Fibroblast of lung (primary cell): ENCODE measurements around the gene FOXD4L6. TPM values are rescaled to one million over a fixed set of nuclear protein-coding genes. Genes with fewer than 3 reads are reported as not detected.
A peak's percentile ranks its signal among the peaks of the same experiment; 100 is the strongest.
"Not testable (repeated sequence)": the region's sequence is repeated elsewhere in the genome, so short reads cannot be mapped to it uniquely, and the experiment has no call there.

Experiments
- DNase-seq, 2 donors: peaks; one replicate each; pipeline versions ENCODE4 v3.0.0 to v3.0.0-alpha.2; 2010; ENCODE audit warnings: low read depth in 2 of 2
- H2AFZ ChIP-seq: 2 replicates; pipeline ENCODE4 v1.5.1; 2012; ENCODE audit warnings: low read length, control low read depth, inconsistent platforms
- H3K27ac ChIP-seq: 2 replicates; pipeline ENCODE4 v1.5.1; 2011; ENCODE audit warnings: low read length, control low read depth; ENCODE audit not compliant: insufficient read depth
- H3K27me3 ChIP-seq: 2 replicates; pipeline ENCODE4 v1.5.1; 2011; ENCODE audit warnings: mild to moderate bottlenecking, low read length; ENCODE audit not compliant: control insufficient read depth, insufficient read depth
- H3K36me3 ChIP-seq: 2 replicates; pipeline ENCODE4 v1.5.1; 2011; ENCODE audit warnings: low read length; ENCODE audit not compliant: control insufficient read depth, insufficient read depth
- H3K4me1 ChIP-seq: 2 replicates; pipeline ENCODE4 v1.5.1; 2011; ENCODE audit warnings: low read length; ENCODE audit not compliant: control insufficient read depth, insufficient read depth; ENCODE audit errors: extremely low read depth
- H3K4me2 ChIP-seq: 2 replicates; pipeline ENCODE4 v1.5.1; 2011; ENCODE audit warnings: low read length, control low read depth; ENCODE audit not compliant: insufficient read depth; ENCODE audit errors: extremely low read depth
- H3K4me3 ChIP-seq, 4 experiments: fragments of 200-600 bp in 1 of 4; sonication (generic) in 1 of 4; replicated peaks in 1 of 4; 2 replicates each; pipeline ENCODE4 v1.5.1; 2011 to 2016; ENCODE audit warnings: low read length in 4 of 4, low read depth in 3 of 4, mild to moderate bottlenecking in 3 of 4, control low read depth in 2 of 4, inconsistent platforms in 1 of 4, mixed read lengths in 1 of 4; ENCODE audit not compliant: insufficient read depth in 1 of 4; ENCODE audit errors: control extremely low read depth in 1 of 4
- H3K79me2 ChIP-seq: 2 replicates; pipeline ENCODE4 v1.5.1; 2012; ENCODE audit warnings: mild to moderate bottlenecking, low read length, inconsistent platforms; ENCODE audit not compliant: control insufficient read depth, insufficient read depth
- H3K9ac ChIP-seq: 2 replicates; pipeline ENCODE4 v1.5.1; 2011; ENCODE audit warnings: mild to moderate bottlenecking, low read length, control low read depth; ENCODE audit not compliant: insufficient read depth
- H3K9me3 ChIP-seq: 2 replicates; pipeline ENCODE4 v1.5.1; 2012; ENCODE audit warnings: low read depth, low read length; ENCODE audit not compliant: control insufficient read depth, insufficient read depth
- H4K20me1 ChIP-seq: 2 replicates; pipeline ENCODE4 v1.5.1; 2011; ENCODE audit warnings: low read length; ENCODE audit not compliant: control insufficient read depth, insufficient read depth; ENCODE audit errors: extremely low read depth
- CTCF ChIP-seq, 2 donors: IDR thresholded peaks in 1 of 2; conservative IDR thresholded peaks in 1 of 2; 1 replicate in 1 of 2; 2 replicates in 1 of 2; pipeline ENCODE4 v1.5.1; 2011 to 2012; ENCODE audit warnings: low read length in 2 of 2, control low read depth in 1 of 2, inconsistent platforms in 1 of 2, low read depth in 1 of 2, mild to moderate bottlenecking in 1 of 2
- polyA plus RNA-seq, 2 donors: library from polyadenylated mRNA; depleted of rRNA in 1 of 2; stranded (reverse) in 1 of 2; unstranded in 1 of 2; fragments of >200 nt; gene quantifications; 2 replicates each; pipeline ENCODE4 v1.2.1, GENCODE V29; 2011 to 2012; ENCODE audit warnings: missing spikeins in 1 of 2
- total RNA-seq: library from RNA; depleted of rRNA; stranded (reverse); fragments of >200 nt; gene quantifications from 2 replicates; pipeline ENCODE4 v1.2.1, GENCODE V29; 2014

Gene FOXD4L6
- total and polyA plus RNA-seq, 2 donors (not counting 1 experiment from before 2014, with no cell fraction given), result not detected

GRCh38 chr9:41088450-41089059 lies 39.9 kb downstream of the FOXD4L6 start:
- not testable (repeated sequence) for H3K9ac ChIP-seq, H3K4me2 ChIP-seq, H3K79me2 ChIP-seq, H2AFZ ChIP-seq, H3K9me3 ChIP-seq, H3K27ac ChIP-seq, DNase-seq, H3K4me3 ChIP-seq, H4K20me1 ChIP-seq, H3K36me3 ChIP-seq, H3K4me1 ChIP-seq, H3K27me3 ChIP-seq
- TF ChIP-seq CTCF (conservative IDR thresholded peaks at IDR 0.05 in 1 of 2, IDR thresholded peaks at IDR 0.05 in 1 of 2; ENCODE audit: low read depth in 1 of 2, low read length in 2 of 2), result peak; percentile 14 to 17

GRCh38 chr9:41087929-41088328 lies 40.6 kb downstream of the FOXD4L6 start:
- H3K79me2 ChIP-seq, H4K20me1 ChIP-seq, H2AFZ ChIP-seq, H3K4me3 ChIP-seq, H3K36me3 ChIP-seq, H3K27ac ChIP-seq, H3K4me2 ChIP-seq, H3K4me1 ChIP-seq, H3K9me3 ChIP-seq, H3K27me3 ChIP-seq, DNase-seq, H3K9ac ChIP-seq: not testable (repeated sequence)

GRCh38 chr9:41087157-41087780 lies 41.2 kb downstream of the FOXD4L6 start:
- not testable (repeated sequence) for H3K4me1 ChIP-seq, H3K27ac ChIP-seq, H3K36me3 ChIP-seq, H3K27me3 ChIP-seq, H2AFZ ChIP-seq, H3K9ac ChIP-seq, H3K4me2 ChIP-seq, H3K9me3 ChIP-seq, H3K79me2 ChIP-seq, H4K20me1 ChIP-seq, H3K4me3 ChIP-seq
- DNase-seq, result peak; percentile 9 to 21

- not testable (repeated sequence) for H3K27me3 ChIP-seq, H3K36me3 ChIP-seq, H3K4me1 ChIP-seq, H4K20me1 ChIP-seq, H3K9me3 ChIP-seq, H3K4me2 ChIP-seq, DNase-seq, H3K4me3 ChIP-seq, H3K79me2 ChIP-seq, H3K9ac ChIP-seq, H3K27ac ChIP-seq, H2AFZ ChIP-seq
These were observed 41.8 kb downstream of the FOXD4L6 start for GRCh38 chr9:41086685-41087084.

- DNase-seq, H3K4me2 ChIP-seq, H3K9me3 ChIP-seq, H3K4me3 ChIP-seq, H3K9ac ChIP-seq, H3K27me3 ChIP-seq, H3K36me3 ChIP-seq, H3K27ac ChIP-seq, H3K79me2 ChIP-seq, H2AFZ ChIP-seq, H3K4me1 ChIP-seq, H4K20me1 ChIP-seq: not testable (repeated sequence)
These were observed 42.3 kb downstream of the FOXD4L6 start for GRCh38 chr9:41086215-41086614.

- not testable (repeated sequence) for H4K20me1 ChIP-seq, H3K9ac ChIP-seq, H3K79me2 ChIP-seq, H3K9me3 ChIP-seq, DNase-seq, H3K27me3 ChIP-seq, H3K27ac ChIP-seq, H3K4me1 ChIP-seq, H2AFZ ChIP-seq, H3K4me2 ChIP-seq, H3K36me3 ChIP-seq, H3K4me3 ChIP-seq
These were observed 46.1 kb downstream of the FOXD4L6 start for GRCh38 chr9:41082358-41082757.
